ENCODE data around the gene CAVIN1.

The CAVIN1 gene

GRCh38 chr17:42372142-42372541 is 50.9 kb downstream of the CAVIN1 start:
- TF ChIP-seq POLR2AphosphoS5 (IDR thresholded peaks at IDR 0.05; ENCODE audit: low read depth, low read length) (no peak), TAF1 (IDR thresholded peaks at IDR 0.05; ENCODE audit: borderline replicate concordance, insufficient read depth, low read length) (no peak), SIN3A (IDR thresholded peaks at IDR 0.05; ENCODE audit: borderline replicate concordance, insufficient read depth, low read length) (no peak), REST (IDR thresholded peaks at IDR 0.05; ENCODE audit: insufficient read depth in 1 of 2, low read depth in 2 of 2, low read length in 2 of 2) (no peak), FOXP2 (optimal IDR thresholded peaks at IDR 0.05; ENCODE audit: borderline replicate concordance, extremely low read depth, extremely low read length, insufficient read depth) (no peak)

- TF ChIP-seq FOXP2 (optimal IDR thresholded peaks at IDR 0.05; ENCODE audit: borderline replicate concordance, extremely low read depth, extremely low read length, insufficient read depth) = no peak
- TF ChIP-seq POLR2AphosphoS5 (IDR thresholded peaks at IDR 0.05; ENCODE audit: low read depth, low read length) = no peak
- no peak for TF ChIP-seq REST (IDR thresholded peaks at IDR 0.05; ENCODE audit: insufficient read depth in 1 of 2, low read depth in 2 of 2, low read length in 2 of 2)
- no peak for TF ChIP-seq TAF1 (IDR thresholded peaks at IDR 0.05; ENCODE audit: borderline replicate concordance, insufficient read depth, low read length)
- TF ChIP-seq SIN3A (IDR thresholded peaks at IDR 0.05; ENCODE audit: borderline replicate concordance, insufficient read depth, low read length) = no peak
These were observed 57.9 kb downstream of the CAVIN1 start for GRCh38 chr17:42365136-42365535.

GRCh38 chr17:42363767-42364585 is 59.1 kb downstream of the CAVIN1 start:
- no peak for TF ChIP-seq POLR2AphosphoS5 (IDR thresholded peaks at IDR 0.05; ENCODE audit: low read depth, low read length)
- no peak for TF ChIP-seq SIN3A (IDR thresholded peaks at IDR 0.05; ENCODE audit: borderline replicate concordance, insufficient read depth, low read length)
- TF ChIP-seq FOXP2 (optimal IDR thresholded peaks at IDR 0.05; ENCODE audit: borderline replicate concordance, extremely low read depth, extremely low read length, insufficient read depth) = no peak
- no peak for TF ChIP-seq TAF1 (IDR thresholded peaks at IDR 0.05; ENCODE audit: borderline replicate concordance, insufficient read depth, low read length)
- no peak for TF ChIP-seq REST (IDR thresholded peaks at IDR 0.05; ENCODE audit: insufficient read depth in 1 of 2, low read depth in 2 of 2, low read length in 2 of 2)

GRCh38 chr17:42363231-42363630 is 59.8 kb downstream of the CAVIN1 start:
- TF ChIP-seq SIN3A (IDR thresholded peaks at IDR 0.05; ENCODE audit: borderline replicate concordance, insufficient read depth, low read length) (no peak), TAF1 (IDR thresholded peaks at IDR 0.05; ENCODE audit: borderline replicate concordance, insufficient read depth, low read length) (no peak), FOXP2 (optimal IDR thresholded peaks at IDR 0.05; ENCODE audit: borderline replicate concordance, extremely low read depth, extremely low read length, insufficient read depth) (no peak), POLR2AphosphoS5 (IDR thresholded peaks at IDR 0.05; ENCODE audit: low read depth, low read length) (no peak), REST (IDR thresholded peaks at IDR 0.05; ENCODE audit: insufficient read depth in 1 of 2, low read depth in 2 of 2, low read length in 2 of 2) (no peak)
